Measurements from ENCODE around the gene TBC1D16.
"Not testable (repeated sequence)": the region's sequence is repeated elsewhere in the genome, so short reads cannot be mapped to it uniquely, and the experiment has no call there.

TBC1D16 gene

DNA sequence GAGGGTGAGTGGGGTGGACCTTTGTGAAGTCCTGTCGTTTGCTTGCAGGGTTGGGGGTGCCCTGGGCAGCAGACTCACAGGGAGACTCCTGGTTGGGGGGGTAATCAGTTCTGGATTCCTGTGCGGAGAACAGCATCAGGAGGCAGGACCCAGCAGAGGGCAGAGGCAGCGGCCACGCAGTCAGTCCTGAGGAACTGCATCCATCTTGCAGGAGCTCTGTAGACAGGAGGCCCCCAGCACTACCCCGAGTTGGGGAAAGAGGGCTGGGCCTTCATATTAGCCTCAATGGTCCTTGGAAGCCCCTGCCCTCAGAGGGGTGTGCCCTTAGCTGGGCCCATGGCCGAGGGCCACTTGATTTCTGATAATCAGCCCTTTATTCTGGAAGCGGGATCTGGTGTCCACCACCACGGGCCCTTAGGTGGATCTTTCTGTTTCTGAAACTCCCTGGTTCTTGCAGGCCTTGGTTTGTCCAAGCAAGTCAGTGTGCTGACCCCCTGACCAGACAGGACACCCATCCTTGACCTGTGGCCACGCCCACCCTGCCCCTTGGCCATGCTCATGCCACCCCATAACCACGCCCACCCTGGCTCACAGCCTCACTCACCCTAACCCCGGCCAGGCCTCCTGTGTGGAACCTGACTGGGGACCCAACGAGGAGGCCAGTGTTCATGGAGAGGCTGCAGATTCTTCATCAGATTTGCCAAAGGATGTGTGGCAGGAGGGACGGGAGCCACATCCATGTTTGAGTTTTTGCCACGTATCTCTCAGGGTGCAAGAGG lies 122.9 kb downstream of the TBC1D16 start:
- no peak for DNase-seq

DNA sequence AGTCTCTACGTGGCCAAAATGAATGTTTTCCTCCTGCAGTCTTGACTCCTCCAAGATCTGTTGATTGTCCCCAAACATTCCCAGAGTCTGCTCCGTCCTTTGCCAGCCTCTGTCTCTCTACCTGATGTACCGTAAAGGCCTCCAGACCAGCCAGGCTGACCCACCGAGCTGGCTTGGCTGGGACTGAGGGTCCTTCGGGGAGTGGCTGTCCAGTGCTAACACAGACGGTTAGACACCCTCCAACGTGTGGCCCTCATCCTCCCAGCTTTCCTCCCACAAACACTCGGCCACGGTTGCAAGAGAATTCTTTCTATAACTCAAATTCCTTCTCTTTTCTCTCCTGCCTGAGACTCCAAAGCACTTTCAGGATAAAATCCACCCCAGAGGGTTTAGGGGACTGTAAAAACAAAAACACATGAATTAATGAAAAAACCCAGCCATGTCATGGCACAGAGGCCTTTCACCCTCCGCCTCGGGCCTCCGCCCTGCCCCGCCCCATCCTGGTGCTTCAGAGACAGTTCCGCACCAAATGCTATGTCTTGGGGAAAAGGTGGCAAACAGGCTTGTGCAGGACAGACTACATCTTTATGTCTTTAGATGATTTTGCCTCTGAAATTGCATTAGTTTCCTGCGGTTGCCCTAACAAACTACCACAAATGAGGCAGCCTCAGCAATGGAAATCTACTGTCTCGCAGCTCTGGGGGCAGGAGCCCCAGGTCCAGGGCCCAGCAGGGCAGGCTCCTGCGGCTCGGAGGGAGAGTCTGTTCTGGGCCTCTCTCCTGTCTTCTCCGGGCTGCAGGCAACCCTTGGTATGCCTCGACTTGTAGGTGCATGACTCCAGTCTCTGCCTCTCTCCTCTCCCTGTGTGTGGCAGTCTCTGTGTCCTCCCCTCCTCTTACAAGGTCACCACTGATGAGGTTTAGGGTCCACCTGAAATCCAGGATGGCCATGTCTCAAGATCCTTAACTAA lies 124.0 kb downstream of the TBC1D16 start:
- DNase-seq = no peak

DNA sequence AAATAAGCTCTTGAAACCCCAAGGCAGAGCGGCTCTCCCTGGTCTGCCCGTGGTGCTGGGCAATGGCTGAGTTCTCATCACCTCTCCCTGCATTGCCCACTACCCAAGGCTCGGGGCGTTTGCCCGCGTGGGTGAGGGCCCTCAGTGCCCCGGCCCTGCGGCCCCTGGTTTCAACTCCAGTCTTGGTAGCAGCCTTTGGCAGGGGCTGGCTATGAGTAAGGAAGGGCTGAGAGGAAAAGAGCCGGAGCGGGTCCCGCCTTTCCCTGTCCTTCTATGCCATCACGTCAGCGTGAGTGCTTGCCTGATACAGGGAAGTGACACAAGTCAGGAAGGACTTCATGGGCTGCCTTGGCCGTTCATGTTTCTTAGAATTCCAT lies 124.7 kb downstream of the TBC1D16 start:
- no peak for DNase-seq

DNA sequence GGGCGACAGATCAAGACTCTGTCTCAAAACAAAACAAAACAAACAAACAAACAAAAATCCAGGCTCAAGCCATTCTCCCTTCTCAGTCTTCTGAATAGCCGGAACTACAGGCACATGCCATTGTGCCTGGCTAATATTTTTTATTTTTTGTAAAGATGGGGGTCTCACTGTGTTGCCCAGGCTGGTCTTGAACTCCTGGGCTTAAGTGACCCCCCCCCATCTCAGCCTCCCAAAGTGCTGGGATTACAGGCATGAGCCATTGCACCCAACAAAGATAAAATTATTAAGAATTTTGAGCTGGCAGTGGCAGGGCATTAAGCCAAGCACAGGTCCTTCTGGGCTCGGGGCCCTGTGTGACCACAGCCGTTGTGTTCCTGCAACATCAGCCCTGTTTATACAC lies 126.6 kb downstream of the TBC1D16 start:
- no peak for DNase-seq

DNA sequence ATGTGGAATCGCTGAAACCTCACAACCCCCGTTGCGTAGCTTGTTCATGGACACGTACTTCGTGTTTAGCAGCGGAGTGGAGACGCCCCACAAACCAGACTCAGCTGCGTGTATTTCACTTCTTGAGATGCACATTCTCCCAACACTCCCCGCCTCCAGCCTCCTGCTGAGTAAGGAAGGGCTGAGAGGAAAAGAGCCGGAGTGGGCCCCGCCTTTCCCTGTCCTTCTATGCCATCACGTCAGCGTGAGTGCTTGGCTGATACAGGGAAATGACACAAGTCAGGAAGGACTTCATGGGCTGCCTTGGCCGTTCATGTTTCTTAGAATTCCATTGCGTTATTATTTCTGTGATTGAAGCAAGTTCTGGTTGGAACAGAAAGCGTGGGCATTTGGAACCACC lies 127.8 kb downstream of the TBC1D16 start:
- DNase-seq = no peak

DNA sequence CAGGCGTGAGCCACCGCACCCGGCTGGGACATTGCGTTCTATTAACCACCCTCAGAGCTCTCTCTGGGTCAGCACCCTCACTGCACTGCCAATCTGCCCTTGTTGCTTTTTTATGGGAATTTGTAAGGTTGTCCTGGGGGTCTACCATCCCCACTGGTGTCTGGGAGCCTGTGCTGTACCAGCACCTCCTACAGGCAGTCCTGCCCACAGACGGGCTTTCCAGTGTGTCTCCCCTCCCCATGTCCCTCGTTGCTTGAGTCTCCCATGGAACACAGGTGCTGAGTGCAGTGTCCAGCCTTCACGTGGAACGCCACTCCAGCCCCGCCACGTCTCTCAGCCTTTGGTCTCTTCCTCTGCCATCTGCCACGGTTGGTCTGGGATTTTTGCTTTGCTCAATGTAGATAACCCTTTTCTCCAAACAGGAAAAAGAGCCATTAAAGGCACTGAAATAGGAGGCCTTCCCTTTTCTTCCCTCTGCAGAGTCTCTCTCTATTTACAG lies 128.4 kb downstream of the TBC1D16 start:
- DNase-seq = no peak

DNA sequence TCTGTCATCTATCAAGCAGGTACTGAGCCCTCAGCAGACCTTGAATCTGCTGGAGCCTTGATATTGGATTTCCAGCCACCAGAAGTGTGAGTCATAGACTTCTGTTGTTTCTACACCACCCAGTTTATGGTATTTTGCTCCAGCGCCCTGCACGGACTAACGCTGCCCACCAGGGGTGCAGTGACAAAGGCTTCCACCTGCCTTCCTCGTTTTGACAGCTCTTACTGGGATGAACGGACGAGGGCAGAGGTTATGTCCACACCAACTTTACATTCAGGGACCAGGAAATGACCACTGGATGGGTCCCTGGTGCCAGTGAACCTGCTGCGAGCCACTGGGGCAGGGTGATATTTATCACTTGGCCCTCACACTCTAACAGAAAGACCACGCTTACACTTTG lies 129.8 kb downstream of the TBC1D16 start:
- no peak for DNase-seq

DNA sequence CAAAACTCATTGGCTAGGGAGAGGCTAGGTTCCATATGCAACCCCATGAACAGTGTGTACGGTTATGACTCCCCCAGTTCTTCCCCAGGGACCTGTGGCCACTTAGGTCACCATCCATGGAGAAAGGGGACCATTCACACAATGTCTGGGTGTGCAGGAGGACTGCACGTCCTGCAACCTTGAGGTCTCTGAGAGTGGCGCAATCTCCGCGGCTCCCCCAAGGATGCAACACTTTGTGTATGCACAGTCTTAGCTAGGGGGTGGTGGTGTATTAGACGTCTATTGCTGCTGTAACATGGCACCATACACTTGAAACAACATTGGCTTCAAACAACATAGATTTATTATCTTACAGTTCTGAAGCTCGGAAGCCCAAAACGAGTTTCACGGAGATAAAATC lies 130.8 kb downstream of the TBC1D16 start:
- DNase-seq = no peak

DNA sequence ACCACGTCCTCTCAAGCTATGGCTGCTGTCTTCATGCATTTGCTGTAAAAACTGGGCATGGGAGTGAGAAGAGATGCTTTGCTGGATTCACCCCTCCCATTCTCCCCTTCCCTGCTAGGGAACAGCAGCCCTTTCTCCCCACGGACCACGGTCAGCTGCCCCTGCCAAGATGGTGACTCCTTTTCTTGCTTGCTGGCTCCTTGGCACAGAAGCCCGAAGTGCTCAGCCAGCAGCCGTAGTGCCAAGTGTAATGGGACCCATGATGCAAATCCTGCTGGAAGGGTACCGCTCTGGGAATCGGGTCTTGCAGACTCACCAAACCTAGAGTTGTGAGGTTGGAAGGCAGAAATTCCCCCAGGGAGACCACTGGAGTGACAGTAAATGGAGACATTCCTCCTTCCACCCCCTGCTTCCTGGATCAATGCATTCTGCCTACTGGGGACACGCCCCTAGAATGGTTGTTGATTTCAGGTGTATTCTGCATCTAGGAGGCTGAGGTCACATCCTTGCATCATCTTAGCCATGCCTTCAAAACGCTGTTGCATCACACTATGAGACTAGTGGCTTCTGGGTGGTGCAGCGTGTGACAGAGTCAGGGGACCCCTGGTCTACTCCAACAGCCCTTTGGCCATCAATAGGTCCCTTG lies 133.4 kb downstream of the TBC1D16 start:
- DNase-seq = no peak

DNA sequence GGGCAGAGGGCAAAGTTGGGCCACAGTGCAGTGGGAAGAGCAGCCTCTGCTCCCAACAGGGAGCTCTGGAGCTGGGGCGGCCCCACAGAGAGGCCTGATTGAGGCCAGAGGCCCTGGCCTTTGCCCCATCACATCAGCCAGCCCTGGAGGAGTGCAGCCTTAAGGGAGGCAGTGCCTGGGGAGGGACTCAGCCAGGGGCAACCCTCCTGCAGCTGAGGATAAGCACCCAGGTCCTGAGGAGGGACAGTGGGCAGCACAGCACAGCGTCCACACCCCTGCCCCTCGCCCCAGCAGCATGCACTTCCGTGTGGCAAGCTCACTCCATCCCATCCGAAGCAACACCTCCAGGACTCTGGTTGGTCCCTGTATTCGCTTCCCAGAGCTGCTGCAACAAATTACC lies 134.5 kb downstream of the TBC1D16 start:
- DNase-seq = no peak

DNA sequence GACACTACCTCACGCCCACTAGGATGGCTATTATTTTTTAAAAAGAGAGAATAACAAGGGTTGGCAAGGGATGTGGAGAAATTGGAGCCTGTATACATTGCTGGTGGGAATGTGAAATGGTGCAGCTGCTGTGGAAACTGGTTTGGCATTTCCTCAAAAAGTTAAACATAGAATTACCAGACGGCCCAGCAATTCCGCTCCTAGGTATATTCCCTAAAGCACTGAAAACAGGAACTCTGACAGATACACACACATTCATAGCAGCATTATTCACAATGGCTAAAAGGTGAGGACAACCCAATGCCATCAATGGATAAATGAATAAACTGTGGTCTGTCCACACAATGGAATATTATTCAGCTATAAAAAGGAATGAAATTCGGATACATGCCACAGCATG lies 136.1 kb downstream of the TBC1D16 start:
- DNase-seq = no peak

DNA sequence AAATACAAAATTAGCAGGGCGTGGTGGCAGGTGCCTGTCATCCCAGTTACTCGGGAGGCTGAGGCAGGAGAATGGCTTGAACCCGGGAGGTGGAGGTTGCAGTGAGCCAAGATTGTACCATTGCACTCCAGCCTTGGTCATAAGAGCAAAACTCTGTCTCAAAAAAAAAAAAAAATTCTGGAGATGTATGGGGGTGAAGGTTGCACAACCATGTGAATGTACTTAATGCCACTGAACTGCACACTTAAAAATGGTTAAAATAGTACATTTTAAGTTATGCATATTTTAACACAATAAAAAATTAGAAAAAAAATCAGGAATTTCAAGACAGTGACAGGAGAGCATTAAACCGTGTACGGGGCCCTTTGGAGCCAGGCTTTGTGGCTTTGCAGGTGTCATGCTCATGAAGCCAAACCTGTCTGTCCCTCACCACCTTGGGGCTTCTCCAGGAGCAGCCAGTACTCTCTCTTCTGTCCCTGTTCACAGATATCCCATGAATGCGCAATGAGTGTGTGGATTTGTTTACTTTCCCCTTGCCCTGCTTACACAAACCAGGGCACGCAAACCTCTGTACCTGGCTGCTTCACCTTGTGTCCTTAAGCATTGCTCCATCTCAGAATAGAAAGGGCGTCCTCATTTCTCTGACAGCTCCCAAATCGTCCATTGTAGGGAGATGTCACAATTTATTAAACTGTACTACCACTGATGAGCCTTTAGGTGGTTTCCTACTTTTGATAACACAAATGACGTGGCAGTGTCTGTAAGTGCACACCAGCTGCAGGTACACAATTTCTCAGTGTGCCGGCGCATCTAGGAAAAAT lies 138.2 kb downstream of the TBC1D16 start:
- DNase-seq = no peak

DNA sequence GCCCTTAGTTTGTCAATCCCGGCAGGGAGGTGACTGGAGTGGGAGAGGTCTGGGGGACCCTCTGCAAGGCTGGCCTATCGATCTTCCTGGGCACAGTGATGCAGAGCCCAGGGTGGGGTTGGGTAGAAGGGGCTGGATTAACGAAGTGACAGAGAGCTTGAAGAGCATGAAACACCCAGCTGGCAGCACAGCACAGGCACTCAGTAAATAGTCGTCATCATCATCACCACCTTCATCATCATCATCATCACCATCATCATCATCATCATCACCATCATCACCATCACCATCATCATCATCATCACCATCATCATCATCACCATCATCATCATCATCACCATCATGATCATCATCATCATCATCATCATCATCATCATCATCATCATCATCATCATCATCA lies 142.2 kb downstream of the TBC1D16 start:
- not testable (repeated sequence) for DNase-seq

DNA sequence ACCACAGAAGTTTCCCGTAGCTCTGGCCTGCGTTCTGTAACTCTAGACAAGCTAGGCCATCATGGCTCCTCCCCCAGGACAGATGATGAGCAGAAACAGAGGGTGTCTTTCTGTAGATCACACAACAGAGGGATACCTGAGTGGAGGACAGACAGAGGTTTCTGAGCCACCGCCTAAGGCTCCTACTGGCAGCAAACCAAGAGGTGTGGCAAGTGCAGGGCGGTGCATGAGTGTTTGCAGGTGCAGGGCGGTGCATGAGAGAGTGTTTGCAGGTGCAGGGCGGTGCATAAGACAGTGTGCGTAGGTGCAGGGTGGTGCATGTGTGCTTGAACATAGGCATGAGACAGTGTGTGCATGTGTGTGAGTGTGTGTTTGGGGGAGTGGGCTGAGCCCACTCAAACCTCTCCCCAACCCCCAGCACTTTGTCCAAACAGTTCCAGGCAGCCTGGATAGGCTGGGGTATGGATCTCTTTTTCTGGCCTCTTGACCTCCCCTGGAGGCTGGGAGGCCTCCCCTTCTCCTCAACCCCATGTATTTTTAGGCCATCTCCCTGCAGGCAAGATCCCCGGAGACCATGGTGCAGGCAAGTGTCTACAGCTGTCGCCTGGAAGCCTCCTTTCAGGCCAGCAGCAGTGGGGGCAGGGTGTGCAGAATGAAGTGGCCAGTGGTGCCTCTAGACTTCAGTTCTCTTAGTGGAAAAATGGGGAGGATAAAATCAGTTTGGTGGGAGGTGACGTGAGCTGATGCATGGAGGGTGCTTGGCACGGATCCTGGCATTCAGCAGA lies 143.0 kb downstream of the TBC1D16 start:
- no peak for DNase-seq

DNA sequence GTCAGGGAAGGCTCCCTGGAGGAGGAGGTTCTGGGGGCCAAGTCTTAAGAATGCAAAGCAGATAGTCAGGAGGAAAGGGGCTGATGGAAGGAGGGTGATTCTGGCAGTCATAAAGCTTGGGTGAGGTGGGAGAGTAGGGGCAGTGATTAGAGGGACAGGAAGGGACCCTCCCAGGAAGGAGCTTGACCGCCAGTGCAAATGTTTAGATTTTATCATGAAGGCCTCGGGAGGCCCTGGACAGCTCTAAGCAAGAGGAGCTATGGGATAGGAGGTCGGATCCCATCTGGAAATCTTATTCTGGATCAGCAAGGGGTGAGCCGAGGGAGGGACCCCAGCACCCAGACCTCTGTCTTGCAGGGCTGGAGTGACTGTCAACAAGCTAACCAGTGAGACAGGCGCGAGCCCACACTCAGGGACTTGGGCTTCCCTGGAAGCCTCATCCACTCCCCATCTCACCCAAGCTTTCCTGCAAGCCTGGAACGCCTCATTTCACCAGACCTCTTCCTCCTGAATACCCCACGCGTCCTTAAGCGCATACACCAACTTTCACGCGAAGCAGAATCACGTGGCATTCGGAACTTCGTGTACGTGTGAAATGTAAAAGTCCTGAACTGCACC lies 144.4 kb downstream of the TBC1D16 start:
- no peak for DNase-seq

DNA sequence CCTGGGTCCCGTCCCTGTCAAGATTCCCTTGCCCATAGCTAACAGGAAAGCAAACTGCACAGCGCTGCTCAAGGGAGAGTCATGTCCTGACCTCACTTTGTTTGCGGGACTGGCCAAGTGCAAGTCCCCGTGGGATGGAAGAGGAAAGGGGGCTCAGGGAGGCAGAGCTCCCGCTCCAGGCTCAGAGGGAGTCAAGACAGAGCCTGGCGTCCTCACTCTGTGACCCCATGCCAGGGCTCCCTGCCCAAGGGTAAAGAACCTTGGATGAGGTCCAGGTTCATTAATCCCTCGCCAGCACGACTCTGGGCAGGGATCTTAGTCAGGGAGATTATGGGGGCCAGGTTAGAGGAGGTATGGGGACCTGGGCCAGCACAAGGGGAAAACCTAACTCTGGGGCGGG lies 145.0 kb downstream of the TBC1D16 start:
- no peak for DNase-seq

DNA sequence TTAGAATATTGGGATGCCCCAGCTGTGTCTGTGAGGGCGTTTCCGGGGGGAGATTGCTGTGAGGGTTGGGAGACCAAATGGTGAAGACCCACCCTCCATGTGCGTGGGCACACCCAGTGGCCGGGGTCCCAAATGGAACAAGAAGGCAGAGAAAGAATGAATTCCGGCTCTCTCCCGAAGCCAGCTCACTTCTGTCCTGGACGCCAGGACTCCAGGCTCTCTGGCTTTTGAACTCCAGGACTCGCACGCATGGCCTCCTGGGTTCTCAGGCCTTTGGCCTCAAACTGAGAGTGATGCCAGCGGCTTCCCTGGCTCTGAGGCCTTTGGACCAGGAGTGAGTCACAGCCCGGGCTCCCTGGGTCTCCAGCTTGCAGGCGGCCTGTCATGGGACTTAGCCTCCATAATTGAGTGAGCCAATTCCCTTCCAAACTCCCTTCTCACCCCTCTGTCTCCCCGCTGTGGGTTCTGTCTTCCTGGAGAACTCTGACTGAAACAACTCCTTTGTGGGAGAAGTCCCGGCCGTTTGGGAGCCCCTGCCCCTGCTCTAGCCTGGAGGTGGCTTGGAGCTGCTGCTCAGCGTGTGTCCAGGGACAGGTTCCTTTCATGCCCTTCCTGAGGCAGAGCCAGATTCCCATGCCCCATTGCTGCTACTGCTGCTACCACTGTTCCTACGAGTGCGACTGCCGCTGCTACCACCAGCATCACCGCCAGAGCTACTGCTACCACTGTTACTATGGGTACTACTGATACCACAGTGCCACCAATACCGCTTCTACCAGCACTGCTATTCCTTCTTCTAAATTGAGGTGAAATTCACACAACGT lies 146.6 kb downstream of the TBC1D16 start:
- DNase-seq = no peak

DNA sequence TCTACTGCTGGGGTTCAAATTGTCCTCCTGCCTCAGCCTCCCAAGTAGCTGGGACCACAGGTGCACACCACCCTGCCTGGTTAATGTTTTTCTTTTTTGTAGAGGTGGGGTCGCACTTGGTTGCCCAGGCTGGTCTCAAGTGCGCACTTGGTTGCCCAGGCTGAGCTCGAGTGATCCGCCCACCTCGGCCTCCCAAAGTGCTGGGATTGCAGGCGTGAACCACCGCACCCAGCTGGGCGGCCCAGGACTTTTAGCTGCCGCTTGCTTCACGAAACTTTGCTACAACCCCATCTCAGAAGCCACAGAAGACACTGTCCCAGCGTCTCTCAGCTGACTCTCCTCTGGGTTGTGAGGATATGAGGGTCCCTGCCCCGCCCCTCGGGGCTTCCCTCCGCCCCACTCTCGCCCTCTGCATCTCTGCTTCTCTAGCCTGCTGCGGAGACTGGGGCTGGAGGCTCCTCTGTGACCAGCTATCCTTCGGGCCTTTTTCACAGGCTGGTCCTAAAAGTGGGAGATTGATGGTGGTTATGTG lies 147.6 kb downstream of the TBC1D16 start:
- no peak for DNase-seq

DNA sequence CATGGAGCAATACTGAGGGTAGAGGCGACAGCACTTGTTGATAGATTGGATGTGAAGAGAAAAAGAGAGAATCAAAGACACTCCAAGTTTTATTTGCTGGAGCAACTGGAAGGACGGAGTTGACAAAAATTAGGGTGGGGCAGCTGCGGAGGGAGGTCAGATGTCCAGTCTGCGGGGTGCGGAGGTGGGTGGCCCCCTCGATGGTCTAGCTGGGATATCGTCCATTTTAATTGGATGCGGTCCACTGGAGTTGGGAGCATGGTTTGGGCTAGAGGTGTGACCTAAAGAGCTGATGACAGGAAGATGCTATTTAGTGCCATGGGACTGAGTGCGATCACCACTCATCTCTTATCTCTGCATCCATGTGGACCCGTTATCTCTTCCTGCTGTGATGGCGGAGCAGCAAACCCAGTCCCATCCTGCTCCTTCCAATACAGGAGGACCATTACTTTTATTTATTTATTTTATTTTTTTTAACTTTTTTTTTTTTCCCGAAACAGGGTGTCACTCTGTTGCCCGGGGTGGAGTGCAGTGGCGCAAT lies 148.2 kb downstream of the TBC1D16 start:
- no peak for DNase-seq
